Pancreas (tissue), 10 donors: ENCODE measurements around the gene NET1. TPM values are rescaled to one million over a fixed set of nuclear protein-coding genes. Genes with fewer than 3 reads are reported as not detected.
"Not testable (repeated sequence)": the region's sequence is repeated elsewhere in the genome, so short reads cannot be mapped to it uniquely, and the experiment has no call there.

Source experiments
- ATAC-seq, 4 donors: fragments of 200-7000 bp; cut with Tn5 transposase; one replicate each; pipeline versions ENCODE4 v1.8.0 to v1.9.1; 2020; ENCODE audit warnings: mild to moderate bottlenecking in 4 of 4, moderate library complexity in 4 of 4
- DNase-seq, 6 donors: peaks; one replicate each; pipeline ENCODE4 v3.0.0-alpha.2; 2020
- FAIRE-seq: peaks from 2 replicates; lab custom pipeline; 2012; peaks lifted over from hg19 to GRCh38; lab: Jason Lieb, UNC
- H3K27ac ChIP-seq, 4 donors: fragments of 200-600 bp; sonication (generic); 1 replicate in 3 of 4; 2 replicates in 1 of 4; pipeline versions ENCODE4 v1.5.0 to v1.8.0; 2020
- H3K27me3 ChIP-seq, 4 donors: fragments of 200-600 bp; one replicate each; pipeline ENCODE4 v1.8.0; 2021
- H3K36me3 ChIP-seq, 3 donors: fragments of 200-600 bp; sonication (generic) in 1 of 3; one replicate each; pipeline versions ENCODE4 v1.5.0 to v1.8.0; 2020 to 2021
- H3K4me1 ChIP-seq, 3 donors: fragments of 200-600 bp; one replicate each; pipeline ENCODE4 v1.8.0; 2021
- H3K4me3 ChIP-seq, 4 donors: fragments of 200-600 bp; sonication (generic) in 2 of 4; one replicate each; pipeline versions ENCODE4 v1.5.0 to v1.8.0; 2020 to 2021
- H3K9me3 ChIP-seq, 4 donors: fragments of 200-600 bp; one replicate each; pipeline ENCODE4 v1.8.0; 2021
- CTCF ChIP-seq, 4 donors: fragments of 200-600 bp; sonication (generic) in 3 of 4; IDR thresholded peaks; one replicate each; pipeline versions ENCODE4 v1.5.0 to v1.8.0; 2021; ENCODE audit warnings: antibody characterized with exemption in 4 of 4
- WGBS, 2 donors: extraction: QIAGEN DNeasy Blood & Tissue Kit; methylation state at CpG; one replicate each; pipeline ENCODE4 v1.1.7; 2013; 5-methylcytosine and 5-hydroxymethylcytosine counted together
- intact Hi-C, 3 donors: fragments of 100-400 bp; cut with DNase I; formaldehyde crosslinking; loops; one replicate each; pipeline versions ENCODE4 v1.11.1 to v1.14.2; 2022
- polyA plus RNA-seq, 2 donors: library from polyadenylated mRNA; stranded (reverse); fragments of 200-250 nt; gene quantifications; one replicate each; pipeline ENCODE4 v1.2.3, GENCODE V29; 2013
- total RNA-seq, 6 donors: library from RNA; stranded (reverse); fragmentation: NEBNext Ultra II Directional in 4 of 6; extraction: Animal tissue kit (Norgen Biotek cat#: 25700) in 4 of 6; gene quantifications; one replicate each; pipeline versions ENCODE4 v1.2.1 to v1.2.4, GENCODE V29; 2021 to 2023
- donor health status: healthy with polysubstance abuse.
- donor health status: DM: no; HTN: no; CAD: no; lungs with moderate emphysema.
- donor health status: DM: no; HTN: no; CAD: no.
- donor health status: control.
- donor health status: control.
- donor health status: Bipolar disorder and iron deficiency.
- donor health status: DM: yes; HTN: yes; CAD: no.
- donor health status: DM: no; HTN: no; CAD: no.
- donor health status: DM: no; HTN: no; CAD: no.
- donor health status: DM: yes; HTN: yes; CAD: no.

NET1 gene
- total and polyA plus RNA-seq, 8 donors = 13.0 to 68.0 (median 37.0) TPM

GRCh38 chr10:5467634-5468255 is 55.4 kb downstream of the NET1 start:
- 83 to 95% methylated on average over 6 of the region's 6 CpGs for WGBS, 2 donors
- DNase-seq (no peak), FAIRE-seq (no peak), ATAC-seq (no peak)
- Histone ChIP-seq H3K4me3 (no peak overlapping the region), H3K27me3 (no peaks in the 10 kb centered on the region), H3K4me1 (peaks cover 8 to 11% (median 10%) of the 10 kb centered on the region in 3 donors), H3K36me3 (no peaks in the 10 kb centered on the region), H3K9me3 (no peaks in the 10 kb centered on the region), H3K27ac (no peak overlapping the region)
- no peak for TF ChIP-seq CTCF (IDR thresholded peaks at IDR 0.05)
- intact Hi-C loops = loop anchor here in 1 of 3 donors (10.0 kb wide), 1 partner anchor 137 kb away; no protein-coding TSS in a partner anchor

GRCh38 chr10:5468262-5469106 is 56.1 kb downstream of the NET1 start:
- WGBS, 2 donors = 90 to 92% methylated on average over 8 of the region's 8 CpGs
- TF ChIP-seq CTCF (IDR thresholded peaks at IDR 0.05) = no peak
- Histone ChIP-seq H3K36me3 (no peaks in the 10 kb centered on the region), H3K27ac (no peak overlapping the region), H3K27me3 (no peaks in the 10 kb centered on the region), H3K9me3 (no peaks in the 10 kb centered on the region), H3K4me1 (peaks cover 8 to 11% (median 10%) of the 10 kb centered on the region in 3 donors), H3K4me3 (no peak overlapping the region)
- DNase-seq = no peak
- intact Hi-C loops = loop anchor here in 1 of 3 donors (10.0 kb wide), 1 partner anchor 136 kb away; no protein-coding TSS in a partner anchor
- FAIRE-seq = no peak
- ATAC-seq = no peak

GRCh38 chr10:5469353-5470061 is 57.1 kb downstream of the NET1 start:
- H3K27ac ChIP-seq = no peak overlapping the region
- no peak for DNase-seq
- no peak for TF ChIP-seq CTCF (IDR thresholded peaks at IDR 0.05)
- no peak for ATAC-seq
- peaks cover 8 to 11% (median 10%) of the 10 kb centered on the region in 3 donors for H3K4me1 ChIP-seq
- no peaks in the 10 kb centered on the region for H3K36me3 ChIP-seq
- intact Hi-C loops = loop anchor here in 1 of 3 donors (10.0 kb wide), 1 partner anchor 135 kb away; no protein-coding TSS in a partner anchor
- no peaks in the 10 kb centered on the region for H3K27me3 ChIP-seq
- no peak overlapping the region for H3K4me3 ChIP-seq
- no peaks in the 10 kb centered on the region for H3K9me3 ChIP-seq
- no peak for FAIRE-seq
- 80 to 89% methylated on average over 15 of the region's 15 CpGs for WGBS, 2 donors

- Histone ChIP-seq H3K4me1 (peaks cover 8 to 11% (median 10%) of the 10 kb centered on the region in 3 donors), H3K36me3 (no peaks in the 10 kb centered on the region), H3K27ac (no peak overlapping the region), H3K9me3 (no peaks in the 10 kb centered on the region), H3K27me3 (no peaks in the 10 kb centered on the region), H3K4me3 (no peak overlapping the region)
- no peak for ATAC-seq
- intact Hi-C loops = no loop called here
- peak in 1 of 6 donors; percentile 62 for DNase-seq
- 93 to 96% methylated on average over 15 of the region's 15 CpGs for WGBS, 2 donors
- TF ChIP-seq CTCF (IDR thresholded peaks at IDR 0.05) = no peak
- FAIRE-seq = no peak
Measured at GRCh38 chr10:5470062-5470751, 57.9 kb downstream of the NET1 start.

GRCh38 chr10:5474642-5475041 is 62.3 kb downstream of the NET1 start:
- H3K36me3 ChIP-seq, H3K9me3 ChIP-seq, DNase-seq, H3K27me3 ChIP-seq, FAIRE-seq, ATAC-seq, H3K4me3 ChIP-seq, intact Hi-C loops, H3K27ac ChIP-seq, H3K4me1 ChIP-seq: not testable (repeated sequence)
- WGBS, 2 donors = 86 to 93% methylated on average over 4 of the region's 4 CpGs

GRCh38 chr10:5475088-5475487 is 62.7 kb downstream of the NET1 start:
- H3K27me3 ChIP-seq, ATAC-seq, H3K36me3 ChIP-seq, H3K4me3 ChIP-seq, H3K4me1 ChIP-seq, intact Hi-C loops, DNase-seq, H3K9me3 ChIP-seq, H3K27ac ChIP-seq, FAIRE-seq: not testable (repeated sequence)
- 90 to 93% methylated on average over 5 to 6 of the region's 8 CpGs for WGBS, 2 donors
